Panc1 (cell line): ENCODE results near the gene APEX1. TPM values are rescaled to one million over a fixed set of nuclear protein-coding genes. Genes with fewer than 3 reads are reported as not detected.

Experiments used
- ATAC-seq: fragments of 200-7000 bp; cut with Tn5 transposase; 2 replicates; pipeline ENCODE4 v1.9.1; 2020; ENCODE audit warnings: mild to moderate bottlenecking, moderate library complexity
- BruUV-seq: library from RNA; stranded (reverse); fragments of 400-500 nt; replicated peaks from 2 replicates; lab custom pipeline; 2021; lab: Mats Ljungman, UMichigan
- CTCF ChIA-PET: fragments of 300-600 bp; sonication (Branson Sonifier 250); formaldehyde crosslinking; loops from one replicate; lab custom pipeline; 2022; ENCODE audit warnings: antibody characterized with exemption; lab: Charles Lee
- POLR2A ChIA-PET: fragments of 300-600 bp; sonication (Branson Sonifier 250); formaldehyde crosslinking; loops from one replicate; lab custom pipeline; 2022; ENCODE audit warnings: antibody characterized with exemption; lab: Charles Lee
- DNase-seq: peaks from one replicate; pipeline ENCODE4 v3.0.0-alpha.2; 2010; ENCODE audit warnings: low read depth, low spot score
- H3K27ac ChIP-seq: 2 replicates; pipeline ENCODE4 v1.5.1; 2011; ENCODE audit warnings: mild to moderate bottlenecking, low read length, inconsistent platforms
- H3K27me3 ChIP-seq: fragments of 200-500 bp; sonication (Bioruptor generic); 2 replicates; pipeline ENCODE4 v1.6.0; 2014; ENCODE audit warnings: low read length, inconsistent platforms; ENCODE audit not compliant: control insufficient read depth, insufficient read depth
- H3K36me3 ChIP-seq: fragments of 200-500 bp; sonication (Bioruptor generic); 2 replicates; pipeline ENCODE4 v1.5.1; 2014; ENCODE audit warnings: inconsistent platforms, mild to moderate bottlenecking, low read length, moderate library complexity; ENCODE audit not compliant: control insufficient read depth, insufficient read depth
- H3K4me1 ChIP-seq: 2 replicates; pipeline ENCODE4 v1.5.1; 2011; ENCODE audit warnings: inconsistent platforms, mild to moderate bottlenecking, low read length, moderate library complexity; ENCODE audit not compliant: control insufficient read depth, insufficient read depth
- H3K4me3 ChIP-seq, 2 experiments: 2 replicates each; pipeline ENCODE4 v1.5.1; 2011 to 2012; ENCODE audit warnings: low read depth in 2 of 2, low read length in 2 of 2, mild to moderate bottlenecking in 2 of 2, inconsistent platforms in 1 of 2, moderate library complexity in 1 of 2
- H3K9me3 ChIP-seq: fragments of 200-500 bp; sonication (Bioruptor generic); 2 replicates; pipeline ENCODE4 v1.5.1; 2014; ENCODE audit warnings: low read depth, mild to moderate bottlenecking, inconsistent platforms, low read length, moderate library complexity; ENCODE audit not compliant: control insufficient read depth, insufficient read depth
- CTCF ChIP-seq: fragments of 450-650 bp; IDR thresholded peaks from 2 replicates; pipeline ENCODE4 v1.5.1; 2017; ENCODE audit warnings: mild to moderate bottlenecking
- POLR2AphosphoS5 ChIP-seq: IDR thresholded peaks from 2 replicates; pipeline ENCODE4 v1.6.1; 2012; ENCODE audit warnings: mild to moderate bottlenecking, low read depth, low read length, moderate library complexity
- REST ChIP-seq, 2 experiments: IDR thresholded peaks; 2 replicates each; pipeline ENCODE4 v1.6.1; 2011 to 2012; ENCODE audit warnings: low read depth in 2 of 2, control low read depth in 1 of 2, low read length in 1 of 2, mild to moderate bottlenecking in 1 of 2, moderate library complexity in 1 of 2; ENCODE audit not compliant: insufficient read depth in 1 of 2
- SIN3A ChIP-seq: IDR thresholded peaks from 2 replicates; pipeline ENCODE4 v1.6.1; 2012; ENCODE audit warnings: low read depth, mild to moderate bottlenecking, low read length, moderate library complexity, borderline replicate concordance; ENCODE audit not compliant: insufficient read depth
- TCF7L2 ChIP-seq: IDR thresholded peaks from 2 replicates; pipeline ENCODE4 v1.6.1; 2011; ENCODE audit warnings: mild to moderate bottlenecking, low read depth, low read length, inconsistent platforms
- in situ Hi-C: cut with HindIII; loops from 2 replicates; pipeline ENCODE4 v1.10.0; 2016; ENCODE audit warnings: low sequenced_read_pairs, low pct_unique_long_range_greater_than_20kb
- intact Hi-C: fragments of 100-400 bp; cut with micrococcal nuclease; formaldehyde crosslinking; loops from one replicate; pipeline ENCODE4 v1.10.0; 2022; ENCODE audit not compliant: unreplicated experiment
- total RNA-seq: library from RNA; stranded (reverse); gene quantifications from one replicate; pipeline ENCODE4 v1.2.1, GENCODE V29; 2021; ENCODE audit not compliant: unreplicated experiment

APEX1 gene
- total RNA-seq, 1 experiment from 2014 or later: 163 TPM

- Histone ChIP-seq H3K27me3 (no peaks in the 10 kb centered on the region), H3K9me3 (no peaks in the 10 kb centered on the region), H3K4me3 (no peak overlapping the region), H3K36me3 (no peaks in the 10 kb centered on the region), H3K27ac (no peak overlapping the region), H3K4me1 (peaks cover 4% of the 10 kb centered on the region)
- ChIA-PET POLR2A (no interaction called here), CTCF (no interaction called here)
- in situ Hi-C loops (no loop called here), intact Hi-C loops (no loop called here)
- DNase-seq (no peak), ATAC-seq (no peak)
- TF ChIP-seq SIN3A: no peak
- no peak for TF ChIP-seq CTCF
- no peak for TF ChIP-seq POLR2AphosphoS5
- no peak for TF ChIP-seq TCF7L2
- TF ChIP-seq REST (IDR thresholded peaks at IDR 0.05; ENCODE audit: insufficient read depth in 1 of 2, low read depth in 2 of 2, low read length in 1 of 2): no peak
- BruUV-seq: no TSS peak
These were observed 36.5 kb upstream of the APEX1 start for GRCh38 chr14:20418501-20418909.

- in situ Hi-C loops: no loop called here
- intact Hi-C loops: no loop called here
- H3K4me1 ChIP-seq: no peaks in the 10 kb centered on the region
- no peaks in the 10 kb centered on the region for H3K36me3 ChIP-seq
- DNase-seq (no peak), ATAC-seq (no peak)
- ChIA-PET CTCF (no interaction called here), POLR2A (no interaction called here)
- no peaks in the 10 kb centered on the region for H3K27me3 ChIP-seq
- BruUV-seq: no TSS peak
- H3K9me3 ChIP-seq: no peaks in the 10 kb centered on the region
- H3K4me3 ChIP-seq: no peak overlapping the region
- TF ChIP-seq POLR2AphosphoS5: no peak
- no peak for TF ChIP-seq REST (IDR thresholded peaks at IDR 0.05; ENCODE audit: insufficient read depth in 1 of 2, low read depth in 2 of 2, low read length in 1 of 2)
- TF ChIP-seq SIN3A: no peak
- TF ChIP-seq CTCF: no peak
- no peak overlapping the region for H3K27ac ChIP-seq
These were observed 35.6 kb upstream of the APEX1 start for GRCh38 chr14:20419419-20419818.
